D341Med (cell line): ENCODE data around the gene LTBP1.
A peak's percentile ranks its signal among the peaks of the same experiment; 100 is the strongest.

Experiments used
- DNase-seq: peaks from one replicate; pipeline ENCODE4 v3.0.0; 2012; ENCODE audit warnings: low spot score

The LTBP1 gene

GRCh38 chr2:33013684-33014110, 66.9 kb downstream of the LTBP1 start:
- no peak for DNase-seq

DNA sequence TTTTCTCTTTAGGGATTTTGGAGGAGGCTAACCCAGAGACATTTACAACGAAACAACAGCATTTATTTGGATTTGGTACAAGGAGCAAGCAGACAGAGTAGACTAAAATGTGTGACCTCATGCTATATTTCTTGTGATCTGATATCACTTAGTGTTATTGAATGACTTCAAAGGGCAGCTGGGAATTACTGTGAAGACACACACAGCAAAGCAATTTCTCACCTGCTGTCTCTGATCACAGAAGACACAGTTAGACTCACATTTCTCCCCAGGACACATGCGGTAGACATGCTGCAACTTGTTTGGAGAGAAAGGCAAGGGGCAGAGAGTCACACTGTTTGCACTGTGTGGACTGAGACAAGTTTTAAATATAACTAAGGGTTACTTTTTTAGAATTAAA, 67.5 kb downstream of the LTBP1 start:
- no peak for DNase-seq

DNA sequence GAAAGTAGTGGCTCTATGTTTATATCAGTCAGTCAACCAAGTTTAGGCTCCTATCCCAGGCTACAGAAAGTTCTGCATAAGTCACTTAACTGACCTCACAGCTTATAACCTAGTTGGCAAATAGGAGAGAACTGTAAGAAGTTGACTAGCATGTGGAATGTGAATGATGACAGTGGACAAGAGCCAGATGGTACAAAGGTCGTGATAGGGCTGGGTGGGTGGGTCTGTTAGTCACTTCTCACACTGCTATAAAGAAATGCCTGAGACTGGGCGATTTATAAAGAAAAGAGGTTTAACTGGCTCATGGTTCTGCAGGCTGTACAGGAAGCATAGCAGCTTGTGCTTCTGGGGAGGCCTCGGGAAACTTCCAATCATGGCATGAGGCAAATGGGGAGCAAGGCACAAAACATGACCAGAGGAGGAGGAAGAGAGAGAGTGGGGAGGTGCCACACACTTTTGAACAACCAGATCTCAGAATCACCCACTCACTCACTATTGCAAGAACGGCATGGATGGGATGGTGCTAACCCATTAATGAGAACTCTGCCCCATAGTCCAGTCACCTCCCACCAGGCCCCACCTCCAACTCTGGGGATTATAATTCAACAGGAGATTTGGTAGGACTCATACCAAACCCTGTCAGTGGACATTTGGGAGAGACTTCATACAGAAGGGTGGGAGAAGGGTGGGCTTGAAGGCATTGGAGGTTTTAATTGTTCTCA, 68.8 kb downstream of the LTBP1 start:
- DNase-seq, result no peak

- no peak for DNase-seq
These were observed 71.5 kb downstream of the LTBP1 start for GRCh38 chr2:33018271-33018670.

- no peak for DNase-seq
These were observed 73.0 kb downstream of the LTBP1 start for GRCh38 chr2:33019796-33020195.

DNA sequence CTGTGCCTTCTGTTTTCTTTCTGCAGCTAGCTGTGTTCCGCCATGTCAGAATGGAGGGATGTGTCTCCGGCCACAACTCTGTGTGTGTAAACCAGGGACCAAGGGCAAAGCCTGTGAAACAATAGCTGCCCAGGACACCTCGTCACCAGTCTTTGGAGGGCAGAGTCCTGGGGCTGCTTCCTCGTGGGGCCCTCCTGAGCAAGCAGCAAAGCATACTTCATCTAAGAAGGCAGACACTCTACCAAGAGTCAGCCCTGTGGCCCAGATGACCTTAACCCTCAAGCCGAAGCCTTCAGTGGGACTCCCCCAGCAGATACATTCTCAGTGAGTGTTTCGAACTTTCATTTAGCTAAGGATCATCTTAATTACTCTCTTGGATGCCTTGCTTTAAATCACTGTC, 74.1 kb downstream of the LTBP1 start:
- DNase-seq, result no peak

DNA sequence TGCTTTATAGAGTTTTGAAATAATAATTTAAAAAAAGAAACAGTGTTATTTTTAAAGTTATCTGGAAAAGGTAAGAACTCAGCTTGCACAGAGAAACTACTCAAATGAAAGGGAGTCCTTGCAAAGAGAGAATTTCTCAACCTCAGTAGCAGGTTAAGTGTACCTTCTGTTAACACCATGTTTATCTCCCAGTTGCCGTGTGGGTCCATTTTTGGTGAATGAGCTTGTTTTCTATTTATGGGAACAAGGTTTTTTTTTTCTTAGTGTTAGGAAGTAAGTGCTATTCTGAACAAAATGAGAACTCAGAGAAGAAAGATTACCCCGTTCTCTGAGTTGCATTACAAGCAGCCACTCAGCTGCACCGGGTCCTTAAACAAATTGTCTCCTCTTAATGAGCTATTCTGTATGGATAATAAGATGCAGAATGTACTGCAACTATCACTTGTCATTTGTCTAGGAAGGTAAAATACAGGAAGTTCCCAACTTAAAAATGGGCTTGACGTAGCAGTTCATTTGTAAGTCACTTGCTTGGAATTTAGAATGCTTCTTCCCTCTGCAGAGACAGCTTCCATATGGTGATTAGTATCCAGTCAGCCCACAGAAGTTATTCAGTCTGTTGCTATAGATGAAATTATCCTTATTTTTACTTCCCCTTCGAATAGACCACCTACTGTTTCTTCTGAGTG, 74.9 kb downstream of the LTBP1 start:
- no peak for DNase-seq

- DNase-seq, result no peak
These were observed 75.7 kb downstream of the LTBP1 start for GRCh38 chr2:33022395-33022985.

DNA sequence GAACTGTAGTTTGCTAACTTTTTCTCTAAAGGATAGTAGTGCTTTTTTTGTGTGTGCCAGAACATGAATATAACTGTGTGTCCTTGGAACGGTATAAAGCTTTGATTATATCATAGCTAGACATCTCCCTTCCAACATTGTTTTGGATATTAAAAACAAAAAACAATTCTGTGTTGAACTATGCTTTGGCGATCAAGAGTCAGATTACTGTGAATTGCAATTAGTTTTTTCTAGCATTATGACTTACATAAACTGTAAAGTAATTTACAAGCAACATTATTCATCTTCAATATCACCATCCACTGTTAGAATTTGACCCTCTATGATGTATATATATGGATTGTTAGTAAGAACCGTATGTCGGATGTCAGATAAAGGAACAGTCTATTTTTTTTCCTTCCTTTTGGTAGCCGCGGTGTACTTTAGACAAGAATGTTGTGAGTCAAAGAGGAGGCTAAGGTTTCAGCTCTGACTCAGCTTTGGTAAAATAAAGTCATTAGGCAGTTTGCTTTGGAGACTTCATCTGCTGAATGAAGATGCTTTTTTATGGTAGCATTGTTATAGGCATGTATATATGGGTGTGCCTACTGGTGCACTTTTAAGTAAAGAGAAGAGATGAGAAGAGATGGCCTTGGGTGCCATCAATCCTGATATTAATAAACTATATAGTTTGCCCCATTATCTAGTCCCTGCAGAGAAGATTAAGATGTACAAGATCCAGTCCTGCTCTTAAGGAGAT, 76.4 kb downstream of the LTBP1 start:
- no peak for DNase-seq

GRCh38 chr2:33023728-33024500, 77.2 kb downstream of the LTBP1 start:
- no peak for DNase-seq

DNA sequence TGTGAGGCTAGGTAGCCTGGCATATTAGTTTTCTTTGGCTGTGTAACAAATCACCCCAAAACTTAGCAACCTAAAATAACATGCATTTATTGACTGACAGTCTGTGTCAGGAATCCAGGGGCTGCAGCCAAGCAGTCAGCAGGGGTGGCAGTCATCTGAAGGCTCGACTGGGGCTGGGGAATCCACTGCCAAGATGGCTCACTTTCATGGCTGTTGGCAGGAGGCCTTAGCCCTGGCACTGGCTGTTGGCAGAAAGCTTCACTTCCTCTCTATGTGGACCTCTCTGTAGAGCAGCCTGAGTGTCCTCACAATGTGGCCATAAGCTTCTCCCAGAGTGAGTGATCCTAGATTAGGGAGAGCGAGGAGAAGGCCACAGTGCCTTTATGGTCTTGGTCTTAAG, 78.0 kb downstream of the LTBP1 start:
- DNase-seq, result no peak

DNA sequence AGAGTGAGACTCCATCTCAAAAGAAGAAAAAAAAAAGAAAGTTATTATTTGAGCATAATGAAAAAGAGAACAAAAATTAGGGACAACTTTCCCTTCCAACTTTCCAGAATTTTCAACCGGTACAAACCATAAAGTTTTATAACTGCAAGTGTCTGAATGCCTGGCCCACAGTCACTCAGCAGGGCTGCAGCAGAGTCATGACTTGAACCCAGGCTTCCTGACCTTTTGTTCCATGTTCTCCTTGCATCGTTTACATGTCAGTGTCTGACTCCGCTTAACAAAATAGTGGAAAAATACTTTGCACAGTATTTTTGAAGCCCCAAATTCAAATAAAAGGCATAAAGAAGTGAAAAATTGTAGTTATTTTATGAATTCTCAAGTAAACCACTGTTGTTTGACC, 82.7 kb downstream of the LTBP1 start:
- no peak for DNase-seq

GRCh38 chr2:33029926-33030325, 83.2 kb downstream of the LTBP1 start:
- DNase-seq, result no peak

DNA sequence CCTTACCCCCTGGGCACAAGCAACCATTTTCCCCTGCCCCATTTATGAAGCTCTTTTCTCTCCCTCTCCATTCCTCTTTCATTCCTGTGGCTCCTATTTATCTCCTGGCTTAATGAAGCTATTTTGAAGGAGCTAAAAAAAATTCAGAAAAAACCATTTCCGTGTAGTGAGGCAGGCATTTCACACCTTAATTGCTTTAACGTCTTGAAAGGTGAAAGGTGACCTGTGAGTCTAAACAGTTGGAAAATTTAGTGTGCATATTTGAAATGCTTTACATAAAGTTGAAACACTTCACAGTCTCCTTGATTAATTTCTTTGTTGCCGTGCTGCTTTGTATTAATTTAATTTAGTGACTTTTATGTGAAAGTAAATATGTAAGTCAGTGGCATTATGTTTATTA, 83.6 kb downstream of the LTBP1 start:
- DNase-seq, result no peak

DNA sequence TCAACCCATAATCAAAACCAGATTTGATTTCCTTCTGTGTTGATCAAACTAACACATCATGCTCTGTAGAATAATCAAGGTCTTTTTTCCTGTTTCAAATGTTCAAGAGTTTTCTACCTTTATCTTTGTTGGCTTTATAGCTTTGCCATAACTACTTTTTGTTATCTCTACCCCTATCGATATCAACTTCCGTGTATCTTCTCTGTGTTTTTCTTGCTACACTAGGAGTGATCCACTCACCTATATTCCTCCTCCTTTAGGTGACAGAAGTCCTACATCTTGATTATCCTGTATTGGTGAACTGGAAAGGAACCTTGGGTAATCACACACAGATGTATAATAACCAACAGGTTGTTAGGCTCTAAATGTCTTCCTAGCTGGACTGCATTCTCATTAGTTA, 85.5 kb downstream of the LTBP1 start:
- no peak for DNase-seq

GRCh38 chr2:33033606-33034081, 86.9 kb downstream of the LTBP1 start:
- DNase-seq, result peak; percentile 82

DNA sequence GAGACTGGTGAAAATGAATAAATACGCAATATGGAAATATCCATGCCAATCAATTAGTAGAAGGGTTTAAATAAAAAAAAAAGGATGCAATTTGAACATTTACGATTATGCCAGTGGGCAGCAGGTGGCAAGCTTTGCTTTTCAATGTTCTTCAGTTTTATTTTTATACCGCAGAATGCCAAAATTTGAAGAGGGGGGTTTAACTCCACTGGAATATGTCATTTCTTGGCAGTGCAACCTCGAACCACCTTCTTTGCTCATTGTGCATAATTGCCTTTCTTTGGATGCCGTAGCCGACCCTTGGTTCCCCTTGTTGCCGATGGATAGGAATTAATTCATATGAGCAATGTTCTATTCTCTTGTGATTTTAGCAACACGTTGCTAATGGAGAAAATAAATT, 88.0 kb downstream of the LTBP1 start:
- no peak for DNase-seq

GRCh38 chr2:33038230-33038629, 91.5 kb downstream of the LTBP1 start:
- no peak for DNase-seq

GRCh38 chr2:33038799-33039198, 92.0 kb downstream of the LTBP1 start:
- no peak for DNase-seq

DNA sequence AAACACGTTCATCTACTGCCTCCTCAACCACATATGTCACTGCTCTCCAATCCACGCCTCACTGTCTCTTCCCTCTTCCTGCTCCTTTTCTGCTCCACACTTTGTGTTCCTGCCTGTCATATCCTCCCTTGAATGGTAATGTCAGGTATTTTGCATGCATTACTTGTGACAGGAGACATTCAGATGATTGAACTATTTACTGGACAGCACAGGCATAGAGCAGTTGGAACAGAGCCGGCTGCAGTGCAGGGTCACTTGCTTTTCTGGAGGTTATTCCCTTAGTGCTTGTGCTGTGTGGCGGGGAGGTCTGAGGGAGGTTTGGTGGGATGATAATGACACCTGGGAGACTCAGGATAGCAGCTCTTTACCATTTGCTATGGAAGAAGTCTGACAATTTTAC, 93.8 kb downstream of the LTBP1 start:
- DNase-seq, result no peak

GRCh38 chr2:33042265-33042664, 95.5 kb downstream of the LTBP1 start:
- DNase-seq, result no peak

DNA sequence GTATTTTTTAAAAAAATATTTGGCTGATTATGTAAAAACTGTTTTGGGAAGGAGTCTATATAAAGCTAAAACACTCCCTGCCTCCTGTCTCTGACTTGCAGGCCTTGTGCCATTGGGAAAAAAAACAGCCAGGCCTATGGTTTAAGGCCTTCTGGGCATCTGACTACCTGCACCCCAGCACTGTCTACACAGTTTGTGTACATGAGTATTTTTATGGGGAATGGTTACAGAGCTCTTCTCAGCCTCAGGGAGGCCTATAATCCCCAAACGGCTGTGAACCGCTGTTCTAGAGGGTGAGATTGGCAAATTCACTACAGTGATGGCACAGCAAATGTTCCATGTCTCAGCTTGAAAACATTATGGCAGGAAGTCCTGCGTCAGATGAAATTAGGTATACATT, 96.1 kb downstream of the LTBP1 start:
- no peak for DNase-seq
